HCT116 (cell line): Measurements from ENCODE around the gene THSD1. TPM values are rescaled to one million over a fixed set of nuclear protein-coding genes. Genes with fewer than 3 reads are reported as not detected.

ENCODE experiments used
- ATAC-seq: fragments of 200-7000 bp; cut with Tn5 transposase; 2 replicates; pipeline ENCODE4 v1.9.1; 2020; ENCODE audit warnings: mild to moderate bottlenecking, moderate library complexity
- BruUV-seq: library from RNA; stranded (reverse); fragments of 400-500 nt; replicated peaks from 2 replicates; lab custom pipeline; 2021; lab: Mats Ljungman, UMichigan
- CTCF ChIA-PET: fragments of 300-600 bp; sonication (Branson Sonifier 250); formaldehyde crosslinking; loops from one replicate; lab custom pipeline; 2021; ENCODE audit warnings: antibody characterized with exemption; lab: Charles Lee
- POLR2A ChIA-PET: fragments of 300-600, 350-600 bp; sonication (Branson Sonifier 250); formaldehyde crosslinking; loops from one replicate; lab custom pipeline; 2021; ENCODE audit warnings: antibody characterized with exemption; lab: Charles Lee
- RAD21 ChIA-PET, 2 experiments: fragments of 300-600 bp; sonication (Branson Sonifier 250); formaldehyde crosslinking; loops; one replicate each; lab custom pipeline; 2023; ENCODE audit warnings: low total read pairs in 2 of 2; ENCODE audit not compliant: uncharacterized antibody in 2 of 2, unreplicated experiment in 2 of 2, low non-redundant PET in 1 of 2; lab: Charles Lee
- DNase-seq: peaks from one replicate; pipeline ENCODE4 v3.0.0-alpha.2; 2010; ENCODE audit warnings: low read depth, low spot score
- H2AFZ ChIP-seq: fragments of 200-600 bp; shearing (Covaris generic), sonication (generic); 2 replicates; pipeline ENCODE4 v1.6.1; 2017; ENCODE audit warnings: low read depth, mixed run types, mixed read lengths, antibody characterized with exemption, low read length; ENCODE audit not compliant: poor library complexity, severe bottlenecking
- H3K27ac ChIP-seq: 2 replicates; pipeline ENCODE4 v1.5.1; 2012; ENCODE audit warnings: low read depth, low read length
- H3K27me3 ChIP-seq: fragments of 200-600 bp; sonication (generic); 2 replicates; pipeline ENCODE4 v1.6.1; 2016; ENCODE audit warnings: mixed run types, low read length, mixed read lengths; ENCODE audit not compliant: insufficient read depth
- H3K36me3 ChIP-seq, 2 experiments: fragments of 200-500 bp in 1 of 2; fragments of 200-600 bp in 1 of 2; sonication (Bioruptor generic) in 1 of 2; sonication (generic) in 1 of 2; 2 replicates each; pipeline versions ENCODE4 v1.5.1 to v1.6.1; 2014 to 2016; ENCODE audit warnings: low read length in 2 of 2, inconsistent platforms in 1 of 2, mixed read lengths in 1 of 2, mixed run types in 1 of 2; ENCODE audit not compliant: insufficient read depth in 2 of 2, control insufficient read depth in 1 of 2
- H3K4me1 ChIP-seq, 2 experiments: fragments of 200-600 bp in 1 of 2; sonication (generic) in 1 of 2; 2 replicates each; pipeline versions ENCODE4 v1.5.1 to v1.6.1; 2012 to 2017; ENCODE audit warnings: low read length in 2 of 2, inconsistent platforms in 1 of 2, mild to moderate bottlenecking in 1 of 2, mixed read lengths in 1 of 2, mixed run types in 1 of 2, moderate library complexity in 1 of 2; ENCODE audit not compliant: insufficient read depth in 2 of 2, control insufficient read depth in 1 of 2
- H3K4me2 ChIP-seq: fragments of 200-600 bp; sonication (generic); 2 replicates; pipeline ENCODE4 v1.6.1; 2017; ENCODE audit warnings: mixed run types, low read length, mixed read lengths
- H3K4me3 ChIP-seq, 2 experiments: fragments of 200-600 bp in 1 of 2; sonication (generic) in 1 of 2; replicated peaks in 1 of 2; 2 replicates each; pipeline ENCODE4 v1.5.1; 2011 to 2016; ENCODE audit warnings: low read length in 2 of 2, control low read depth in 1 of 2, low read depth in 1 of 2, mild to moderate bottlenecking in 1 of 2, mixed read lengths in 1 of 2, mixed run types in 1 of 2
- H3K79me2 ChIP-seq: fragments of 200-600 bp; sonication (generic); 2 replicates; pipeline ENCODE4 v1.6.1; 2017; ENCODE audit warnings: mild to moderate bottlenecking, mixed run types, low read length, moderate library complexity, mixed read lengths; ENCODE audit not compliant: insufficient read depth
- H3K9ac ChIP-seq: fragments of 200-600 bp; sonication (generic); 2 replicates; pipeline ENCODE4 v1.6.1; 2016; ENCODE audit warnings: low read length, mixed read lengths
- H3K9me2 ChIP-seq: fragments of 200-600 bp; sonication (generic), shearing (Covaris generic); 2 replicates; pipeline ENCODE4 v1.6.1; 2017; ENCODE audit warnings: mixed run types, mild to moderate bottlenecking, moderate library complexity; ENCODE audit not compliant: insufficient read depth
- H3K9me3 ChIP-seq, 2 experiments: fragments of 200-500 bp in 1 of 2; fragments of 200-600 bp in 1 of 2; sonication (Bioruptor generic) in 1 of 2; sonication (generic) in 1 of 2; 2 replicates each; pipeline ENCODE4 v1.6.1; 2014 to 2017; ENCODE audit warnings: low read length in 2 of 2, mixed read lengths in 2 of 2, inconsistent platforms in 1 of 2, low read depth in 1 of 2, mild to moderate bottlenecking in 1 of 2, mixed run types in 1 of 2, moderate library complexity in 1 of 2; ENCODE audit not compliant: control insufficient read depth in 1 of 2, insufficient read depth in 1 of 2
- H4K20me1 ChIP-seq: fragments of 200-600 bp; sonication (generic), shearing (Covaris generic); 2 replicates; pipeline ENCODE4 v1.6.1; 2017; ENCODE audit warnings: mixed run types, mild to moderate bottlenecking, moderate library complexity; ENCODE audit not compliant: insufficient read depth
- CBX3 ChIP-seq: IDR thresholded peaks from 2 replicates; pipeline ENCODE4 v1.6.1; 2012; ENCODE audit warnings: low read depth
- CEBPB ChIP-seq: IDR thresholded peaks from 2 replicates; pipeline ENCODE4 v1.6.1; 2012; ENCODE audit warnings: low read depth
- ELF1 ChIP-seq: IDR thresholded peaks from 2 replicates; pipeline ENCODE4 v1.6.1; 2012; ENCODE audit warnings: low read depth, borderline replicate concordance
- EZH2 ChIP-seq: fragments of 200-600 bp; sonication (generic); IDR thresholded peaks from 2 replicates; pipeline ENCODE4 v1.6.1; 2017; ENCODE audit warnings: antibody characterized with exemption, mixed run types
- FOSL1 ChIP-seq: IDR thresholded peaks from 2 replicates; pipeline ENCODE4 v1.6.1; 2012; ENCODE audit warnings: low read depth
- POLR2A ChIP-seq: IDR thresholded peaks from 2 replicates; pipeline ENCODE4 v1.7.0; 2011; ENCODE audit warnings: borderline replicate concordance; ENCODE audit not compliant: insufficient read depth, insufficient read length; ENCODE audit errors: extremely low read depth
- RAD21 ChIP-seq: IDR thresholded peaks from 2 replicates; pipeline ENCODE4 v1.6.1; 2012; ENCODE audit warnings: low read depth, mild to moderate bottlenecking
- ZBTB33 ChIP-seq: IDR thresholded peaks from 2 replicates; pipeline ENCODE4 v1.6.1; 2011; ENCODE audit warnings: mild to moderate bottlenecking, low read length, moderate library complexity; ENCODE audit not compliant: insufficient replicate concordance; ENCODE audit errors: extremely low read depth
- ZNF274 ChIP-seq: fragments of 200-500 bp; sonication (Bioruptor generic); IDR thresholded peaks from 2 replicates; pipeline ENCODE4 v1.6.1; 2014; ENCODE audit warnings: mild to moderate bottlenecking, low read depth, low read length, inconsistent platforms
- intact Hi-C: fragments of 100-400 bp; cut with micrococcal nuclease; formaldehyde crosslinking; loops from 2 replicates; pipeline ENCODE4 v1.10.0; 2022
- total RNA-seq: library from RNA; stranded (reverse); gene quantifications from one replicate; pipeline ENCODE4 v1.2.1, GENCODE V29; 2021; ENCODE audit not compliant: unreplicated experiment
- TF ChIP-seq, protein P1 (sequence below): IDR thresholded peaks from 2 replicates; pipeline ENCODE4 v1.6.1; 2012

THSD1 gene
- total RNA-seq, 1 experiment from 2014 or later = 0.76 TPM

DNA sequence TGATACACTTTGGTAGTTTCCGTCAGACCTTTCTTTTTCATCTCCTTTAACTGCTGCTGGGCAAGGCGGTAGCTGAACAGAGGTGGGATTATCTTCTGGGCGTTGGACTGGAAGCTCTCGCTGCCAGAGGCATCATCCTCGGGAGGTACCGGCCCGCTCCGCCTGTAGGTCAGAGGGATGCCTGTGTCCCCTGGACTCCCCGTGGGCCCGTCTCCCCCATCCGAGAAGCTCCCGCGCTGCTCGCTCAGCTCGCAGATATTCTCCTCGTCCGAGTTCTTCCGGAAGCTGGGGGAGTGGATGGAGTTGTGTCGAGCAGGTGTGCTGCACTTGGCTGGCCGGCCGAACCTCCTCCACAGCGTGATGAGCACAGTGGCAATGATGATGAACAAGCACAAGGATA lies 27.7 kb downstream of the THSD1 start:
- H3K27ac ChIP-seq = no peak overlapping the region
- ATAC-seq (no peak), DNase-seq (no peak)
- no peaks in the 10 kb centered on the region for H3K79me2 ChIP-seq
- H2AFZ ChIP-seq = no peak overlapping the region
- H3K27me3 ChIP-seq = 0 out of 2 replicates have a peak, but pooled peaks cover 3% of the 10 kb centered on the region
- H3K4me1 ChIP-seq = peaks cover 6 to 9% of the 10 kb centered on the region in 2 experiments; a peak in 3 of 4 replicates
- H3K9me3 ChIP-seq = no peaks in the 10 kb centered on the region
- H3K9me2 ChIP-seq = no peaks in the 10 kb centered on the region
- no peaks in the 10 kb centered on the region for H3K36me3 ChIP-seq
- H3K9ac ChIP-seq = no peak overlapping the region
- ChIA-PET CTCF (no interaction called here), RAD21 (no interaction called here), POLR2A (no interaction called here)
- intact Hi-C loops = no loop called here
- no TSS peak for BruUV-seq
- H3K4me3 ChIP-seq = no peak overlapping the region
- TF ChIP-seq CEBPB = no peak
- TF ChIP-seq ZBTB33 = no peak
- TF ChIP-seq, protein P1, sequence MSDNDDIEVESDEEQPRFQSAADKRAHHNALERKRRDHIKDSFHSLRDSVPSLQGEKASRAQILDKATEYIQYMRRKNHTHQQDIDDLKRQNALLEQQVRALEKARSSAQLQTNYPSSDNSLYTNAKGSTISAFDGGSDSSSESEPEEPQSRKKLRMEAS = no peak
- no peak for TF ChIP-seq RAD21
- no peak for TF ChIP-seq CBX3
- no peak for TF ChIP-seq FOSL1
- TF ChIP-seq ZNF274 = no peak
- no peaks in the 10 kb centered on the region for H4K20me1 ChIP-seq
- no peak overlapping the region for H3K4me2 ChIP-seq

DNA sequence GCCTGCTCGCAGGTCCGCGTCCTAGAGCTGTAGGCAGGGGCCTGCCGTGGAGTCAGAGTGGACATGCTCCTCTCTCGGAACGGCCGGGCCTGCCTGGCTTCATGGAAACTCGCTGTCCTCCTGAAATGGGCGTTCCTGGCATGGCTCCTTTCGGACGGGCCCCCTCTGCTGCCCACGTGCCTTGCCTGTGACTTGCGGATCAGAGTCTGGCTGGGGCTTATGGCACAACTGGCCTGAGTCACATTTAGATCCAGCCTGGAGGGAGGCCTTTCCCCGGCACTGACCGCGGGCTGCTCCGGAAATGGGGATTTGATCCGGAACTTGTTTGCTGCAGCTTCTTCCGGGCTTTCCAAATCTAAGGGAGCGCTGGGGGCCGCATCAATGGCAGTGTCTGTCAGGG lies 28.1 kb downstream of the THSD1 start:
- ChIA-PET POLR2A (no interaction called here), CTCF (no interaction called here), RAD21 (no interaction called here)
- no peaks in the 10 kb centered on the region for H3K36me3 ChIP-seq
- H3K4me3 ChIP-seq = no peak overlapping the region
- H3K9me2 ChIP-seq = no peaks in the 10 kb centered on the region
- no peaks in the 10 kb centered on the region for H4K20me1 ChIP-seq
- no peak overlapping the region for H3K27ac ChIP-seq
- no peak for TF ChIP-seq POLR2A
- no peak for TF ChIP-seq EZH2
- no peak for TF ChIP-seq ELF1
- BruUV-seq = no TSS peak
- no peak for DNase-seq
- H2AFZ ChIP-seq = no peak overlapping the region
- no peak overlapping the region for H3K4me2 ChIP-seq
- H3K4me1 ChIP-seq = peaks cover 9 to 10% of the 10 kb centered on the region in 2 experiments; a peak in 3 of 4 replicates
- H3K9me3 ChIP-seq = no peaks in the 10 kb centered on the region
- H3K9ac ChIP-seq = no peak overlapping the region
- no peak for ATAC-seq
- intact Hi-C loops = no loop called here
- no peaks in the 10 kb centered on the region for H3K79me2 ChIP-seq
- 0 out of 2 replicates have a peak, but pooled peaks cover 3% of the 10 kb centered on the region for H3K27me3 ChIP-seq
